NCI-H146 treated with DMSO at 0.1 percent for 48 hours (cell line): ENCODE measurements around the gene CNTFR.

Source experiments
- DNase-seq: peaks from one replicate; lab custom pipeline; 2025; ENCODE audit not compliant: unreplicated experiment; lab: John Stamatoyannopoulos, UW

Gene CNTFR

GRCh38 chr9:34590381-34591247, 1.1 kb upstream of the CNTFR start:
- DNase-seq: no peak

GRCh38 chr9:34588671-34589635, 571 bp downstream of the CNTFR start:
- no peak for DNase-seq

GRCh38 chr9:34587271-34587670, 2.3 kb downstream of the CNTFR start:
- DNase-seq: no peak

- DNase-seq: no peak
These were observed 3.4 kb downstream of the CNTFR start for GRCh38 chr9:34585946-34586669.

- no peak for DNase-seq
These were observed 4.6 kb downstream of the CNTFR start for GRCh38 chr9:34584970-34585369.

GRCh38 chr9:34582787-34583186, 6.7 kb downstream of the CNTFR start:
- peak; percentile 11 for DNase-seq

- DNase-seq: no peak
These were observed 8.2 kb downstream of the CNTFR start for GRCh38 chr9:34581318-34581717.

GRCh38 chr9:34580358-34580757, 9.2 kb downstream of the CNTFR start:
- DNase-seq: no peak

- no peak for DNase-seq
These were observed 9.7 kb downstream of the CNTFR start for GRCh38 chr9:34579808-34580163.

- DNase-seq: no peak
These were observed 10.3 kb downstream of the CNTFR start for GRCh38 chr9:34579104-34579807.

- DNase-seq: peak; percentile 49
These were observed 11.1 kb downstream of the CNTFR start for GRCh38 chr9:34578241-34579103.

- DNase-seq: no peak
These were observed 11.9 kb downstream of the CNTFR start for GRCh38 chr9:34577400-34578240.

GRCh38 chr9:34576597-34577399, 12.7 kb downstream of the CNTFR start:
- no peak for DNase-seq

- no peak for DNase-seq
These were observed 13.5 kb downstream of the CNTFR start for GRCh38 chr9:34575862-34576596.

- no peak for DNase-seq
These were observed 14.3 kb downstream of the CNTFR start for GRCh38 chr9:34575241-34575640.

- DNase-seq: no peak
These were observed 15.0 kb downstream of the CNTFR start for GRCh38 chr9:34574571-34574970.

- DNase-seq: no peak
These were observed 15.8 kb downstream of the CNTFR start for GRCh38 chr9:34573599-34574325.
